RWPE2 (cell line): ENCODE data around the gene DLL4.
A peak's percentile ranks its signal among the peaks of the same experiment; 100 is the strongest.

ENCODE experiments used
- ATAC-seq: fragments of 200-7000 bp; cut with Tn5 transposase; 3 replicates; pipeline ENCODE4 v1.9.1; 2021; ENCODE audit warnings: low read depth
- DNase-seq: peaks from one replicate; pipeline ENCODE4 v3.0.0-alpha.2; 2020; ENCODE audit warnings: low spot score
- H3K27ac ChIP-seq: fragments of 450-650 bp; 2 replicates; pipeline ENCODE4 v1.5.1; 2017; ENCODE audit warnings: mild to moderate bottlenecking; ENCODE audit not compliant: poor library complexity, severe bottlenecking
- H3K27me3 ChIP-seq: fragments of 250-450 bp; sonication (Bioruptor Pico); 2 replicates; pipeline ENCODE4 v1.5.1; 2021; ENCODE audit warnings: mild to moderate bottlenecking, moderate library complexity; ENCODE audit not compliant: insufficient read depth, poor library complexity, severe bottlenecking
- H3K36me3 ChIP-seq: fragments of 250-450 bp; sonication (Bioruptor Pico); 2 replicates; pipeline ENCODE4 v1.5.1; 2020; ENCODE audit warnings: low read depth, mild to moderate bottlenecking, moderate library complexity
- H3K4me1 ChIP-seq: fragments of 250-450 bp; sonication (Bioruptor Pico); 2 replicates; pipeline ENCODE4 v1.5.1; 2021; ENCODE audit warnings: mild to moderate bottlenecking, moderate library complexity; ENCODE audit not compliant: insufficient read depth, poor library complexity, severe bottlenecking
- H3K4me3 ChIP-seq: fragments of 250-450 bp; sonication (Bioruptor Pico); 2 replicates; pipeline ENCODE4 v1.5.1; 2021; ENCODE audit warnings: mild to moderate bottlenecking, moderate library complexity; ENCODE audit not compliant: severe bottlenecking
- H3K9me3 ChIP-seq: fragments of 250-450 bp; sonication (Bioruptor Pico); 2 replicates; pipeline ENCODE4 v1.5.1; 2021; ENCODE audit warnings: mild to moderate bottlenecking, moderate library complexity; ENCODE audit not compliant: severe bottlenecking
- CTCF ChIP-seq: fragments of 450-650 bp; IDR thresholded peaks from one replicate; pipeline ENCODE4 v1.5.1; 2017; ENCODE audit warnings: mild to moderate bottlenecking, moderate library complexity; ENCODE audit not compliant: poor library complexity, severe bottlenecking

DLL4 gene

GRCh38 chr15:40893733-40894680 lies 35.1 kb upstream of the DLL4 start, which contains the start of gene VPS18:
TSS of gene VPS18 (plus strand) at chr15:40894450. CDS start at chr15:40894769, 319 bp downstream.
- peaks cover 3% of the 10 kb centered on the region for H3K4me1 ChIP-seq
- peak within 1 kb of the TSS; percentile 54 for H3K27ac ChIP-seq
- H3K4me3 ChIP-seq, result peak within 1 kb of the TSS; percentile 56
- peak; percentile 88 for ATAC-seq
- H3K27me3 ChIP-seq, result no peaks in the 10 kb centered on the region
- H3K36me3 ChIP-seq, result peaks cover 17% of the 10 kb centered on the region
- TF ChIP-seq CTCF, result peak; percentile 100
- no peaks in the 10 kb centered on the region for H3K9me3 ChIP-seq
- DNase-seq, result peak; percentile 100

GRCh38 chr15:40894681-40895448 lies 34.3 kb upstream of the DLL4 start:
- H3K9me3 ChIP-seq, result no peaks in the 10 kb centered on the region
- H3K36me3 ChIP-seq, result peaks cover 17% of the 10 kb centered on the region
- ATAC-seq (peak; percentile 60), DNase-seq (peak; percentile 80)
- peak overlapping the region; percentile 54 for H3K27ac ChIP-seq
- no peak for TF ChIP-seq CTCF
- peak overlapping the region; percentile 56 for H3K4me3 ChIP-seq
- peaks cover 3% of the 10 kb centered on the region for H3K4me1 ChIP-seq
- no peaks in the 10 kb centered on the region for H3K27me3 ChIP-seq

GRCh38 chr15:40899536-40900207 lies 29.5 kb upstream of the DLL4 start:
- Histone ChIP-seq H3K27ac (no peak overlapping the region), H3K9me3 (no peaks in the 10 kb centered on the region), H3K4me1 (peaks cover 2% of the 10 kb centered on the region), H3K27me3 (no peaks in the 10 kb centered on the region), H3K36me3 (peaks cover 45% of the 10 kb centered on the region), H3K4me3 (no peak overlapping the region)
- DNase-seq, result peak; percentile 79
- no peak for TF ChIP-seq CTCF
- ATAC-seq, result no peak

- Histone ChIP-seq H3K27me3 (no peaks in the 10 kb centered on the region), H3K4me1 (peaks cover 2% of the 10 kb centered on the region), H3K9me3 (no peaks in the 10 kb centered on the region), H3K36me3 (peaks cover 45% of the 10 kb centered on the region), H3K27ac (no peak overlapping the region), H3K4me3 (no peak overlapping the region)
- no peak for TF ChIP-seq CTCF
- DNase-seq (no peak), ATAC-seq (no peak)
Measured at GRCh38 chr15:40900256-40901052, 28.7 kb upstream of the DLL4 start.
